H9 (cell line): Measurements from ENCODE around the gene HEATR3. TPM values are rescaled to one million over a fixed set of nuclear protein-coding genes. Genes with fewer than 3 reads are reported as not detected.
A peak's percentile ranks its signal among the peaks of the same experiment; 100 is the strongest.

Experiments
- DNase-seq: peaks from one replicate; pipeline ENCODE4 v3.0.0-alpha.2; 2017
- H2AFZ ChIP-seq: one replicate; pipeline ENCODE4 v1.6.1; 2013; ENCODE audit warnings: mild to moderate bottlenecking, low read length, control low read depth, moderate library complexity
- H2AK5ac ChIP-seq: 2 replicates; pipeline ENCODE4 v1.6.1; 2013; ENCODE audit warnings: low read length, control low read depth, mixed read lengths; ENCODE audit not compliant: insufficient read length
- H2BK120ac ChIP-seq: one replicate; pipeline ENCODE4 v1.6.1; 2013; ENCODE audit warnings: low read depth, mild to moderate bottlenecking, low read length, control low read depth, inconsistent platforms; ENCODE audit not compliant: poor library complexity, severe bottlenecking
- H2BK12ac ChIP-seq: 2 replicates; pipeline ENCODE4 v1.6.1; 2013; ENCODE audit warnings: low read length, control low read depth, mixed read lengths, low read depth; ENCODE audit not compliant: insufficient read length
- H2BK15ac ChIP-seq: 2 replicates; pipeline ENCODE4 v1.6.1; 2013; ENCODE audit warnings: low read depth, low read length, control low read depth
- H2BK20ac ChIP-seq: one replicate; pipeline ENCODE4 v1.6.1; 2013; ENCODE audit warnings: low read depth, mild to moderate bottlenecking, low read length, control low read depth, inconsistent platforms; ENCODE audit not compliant: poor library complexity, severe bottlenecking
- H2BK5ac ChIP-seq: 2 replicates; pipeline ENCODE4 v1.6.1; 2013; ENCODE audit warnings: low read length, control low read depth, mixed read lengths; ENCODE audit not compliant: insufficient read length
- H3K14ac ChIP-seq: 2 replicates; pipeline ENCODE4 v1.6.1; 2013; ENCODE audit warnings: low read length, control low read depth; ENCODE audit not compliant: insufficient read depth
- H3K18ac ChIP-seq: 2 replicates; pipeline ENCODE4 v1.6.1; 2013; ENCODE audit warnings: low read depth, mild to moderate bottlenecking, mixed read lengths, low read length, control low read depth; ENCODE audit not compliant: insufficient read length
- H3K23ac ChIP-seq: 2 replicates; pipeline ENCODE4 v1.6.1; 2013; ENCODE audit warnings: low read length, control low read depth, mixed read lengths, low read depth; ENCODE audit not compliant: insufficient read length
- H3K23me2 ChIP-seq: 2 replicates; pipeline ENCODE4 v1.6.1; 2013; ENCODE audit warnings: low read depth, mild to moderate bottlenecking, mixed read lengths, low read length, control low read depth; ENCODE audit not compliant: insufficient read length, poor library complexity, severe bottlenecking
- H3K27ac ChIP-seq: 2 replicates; pipeline ENCODE4 v1.5.1; 2013; ENCODE audit warnings: low read length, control low read depth, mixed read lengths, low read depth; ENCODE audit not compliant: insufficient read length
- H3K27me3 ChIP-seq: 2 replicates; pipeline ENCODE4 v1.6.1; 2013; ENCODE audit warnings: low read length, control low read depth, inconsistent platforms; ENCODE audit not compliant: insufficient read depth
- H3K4ac ChIP-seq: 2 replicates; pipeline ENCODE4 v1.6.1; 2013; ENCODE audit warnings: low read depth, mild to moderate bottlenecking, control low read depth, inconsistent platforms, low read length, moderate library complexity
- H3K4me1 ChIP-seq: 2 replicates; pipeline ENCODE4 v1.6.1; 2013; ENCODE audit warnings: low read length, control low read depth, inconsistent platforms; ENCODE audit not compliant: insufficient read depth
- H3K4me2 ChIP-seq: 2 replicates; pipeline ENCODE4 v1.6.1; 2013; ENCODE audit warnings: low read length, control low read depth, mixed read lengths; ENCODE audit not compliant: insufficient read length, insufficient read depth
- H3K56ac ChIP-seq: 2 replicates; pipeline ENCODE4 v1.6.1; 2013; ENCODE audit warnings: low read depth, mild to moderate bottlenecking, mixed read lengths, low read length, control low read depth; ENCODE audit not compliant: insufficient read length
- H3K79me1 ChIP-seq: 2 replicates; pipeline ENCODE4 v1.6.1; 2013; ENCODE audit warnings: low read depth, mild to moderate bottlenecking, moderate library complexity, low read length, control low read depth, inconsistent platforms; ENCODE audit not compliant: insufficient read depth, poor library complexity, severe bottlenecking
- H3K79me2 ChIP-seq: 2 replicates; pipeline ENCODE4 v1.6.1; 2013; ENCODE audit warnings: low read length, control low read depth, inconsistent platforms; ENCODE audit not compliant: insufficient read depth
- H3K9ac ChIP-seq: 2 replicates; pipeline ENCODE4 v1.6.1; 2013; ENCODE audit warnings: low read length, control low read depth, mixed read lengths; ENCODE audit not compliant: insufficient read length; ENCODE audit errors: extremely low read depth
- H3K9me3 ChIP-seq: one replicate; pipeline ENCODE4 v1.6.1; 2013; ENCODE audit warnings: low read depth, low read length, inconsistent platforms; ENCODE audit not compliant: control insufficient read depth
- H3T11ph ChIP-seq: one replicate; pipeline ENCODE4 v1.6.1; 2013; ENCODE audit warnings: mild to moderate bottlenecking, low read length, control low read depth, inconsistent platforms
- H4K20me1 ChIP-seq: one replicate; pipeline ENCODE4 v1.6.1; 2013; ENCODE audit not compliant: control insufficient read depth, insufficient read length, insufficient read depth
- H4K5ac ChIP-seq: 2 replicates; pipeline ENCODE4 v1.6.1; 2013; ENCODE audit warnings: low read depth, mild to moderate bottlenecking, mixed read lengths, low read length, control low read depth; ENCODE audit not compliant: insufficient read length
- H4K8ac ChIP-seq: replicated peaks from 2 replicates; pipeline ENCODE4 v1.6.1; 2013; ENCODE audit warnings: low read length, control low read depth, mixed read lengths, low read depth; ENCODE audit not compliant: insufficient read length
- H4K91ac ChIP-seq: 2 replicates; pipeline ENCODE4 v1.6.1; 2013; ENCODE audit warnings: low read depth, mild to moderate bottlenecking, moderate library complexity, mixed read lengths, low read length, control low read depth; ENCODE audit not compliant: insufficient read length
- H3K27ac Mint-ChIP-seq, 3 experiments: 2 replicates in 2 of 3; 3 replicates in 1 of 3; pipeline ENCODE4 v1.8.0; 2020 to 2021; ENCODE audit warnings: mixed read lengths in 3 of 3, mild to moderate bottlenecking in 1 of 3, moderate library complexity in 1 of 3
- H3K27me3 Mint-ChIP-seq: 2 replicates; pipeline ENCODE4 v1.8.0; 2021; ENCODE audit warnings: low read depth, mild to moderate bottlenecking, moderate library complexity, mixed read lengths
- H3K36me3 Mint-ChIP-seq, 3 experiments: 2 replicates in 2 of 3; 3 replicates in 1 of 3; pipeline ENCODE4 v1.8.0; 2020 to 2021; ENCODE audit warnings: low read depth in 3 of 3, mixed read lengths in 3 of 3; ENCODE audit not compliant: insufficient read depth in 1 of 3
- H3K4me1 Mint-ChIP-seq, 2 experiments: 2 replicates each; pipeline ENCODE4 v1.8.0; 2020; ENCODE audit warnings: mixed read lengths in 2 of 2
- H3K4me3 Mint-ChIP-seq, 2 experiments: 2 replicates in 1 of 2; 3 replicates in 1 of 2; pipeline ENCODE4 v1.8.0; 2020 to 2021; ENCODE audit warnings: mild to moderate bottlenecking in 2 of 2, mixed read lengths in 2 of 2, moderate library complexity in 1 of 2
- H3K9me3 Mint-ChIP-seq, 2 experiments: 2 replicates in 1 of 2; 3 replicates in 1 of 2; pipeline ENCODE4 v1.8.0; 2020; ENCODE audit warnings: mild to moderate bottlenecking in 2 of 2, mixed read lengths in 2 of 2, moderate library complexity in 1 of 2
- WGBS: extraction: QIAGEN DNeasy Blood & Tissue Kit; methylation state at CpG from one replicate; pipeline ENCODE4 v1.1.7; 2013; ENCODE audit warnings: missing lambda C conversion rate, low lambda C conversion rate, mixed read lengths; ENCODE audit not compliant: insufficient read length; ENCODE audit errors: extremely low coverage; 5-methylcytosine and 5-hydroxymethylcytosine counted together
- total RNA-seq: library from RNA; stranded (reverse); gene quantifications from 2 replicates; pipeline ENCODE4 v1.2.1, GENCODE V29; 2021
- TF ChIP-seq, protein P1 (sequence below): fragments of 200-600 bp; sonication (generic); conservative IDR thresholded peaks from 3 replicates; pipeline ENCODE4 v1.8.0; 2021; ENCODE audit warnings: antibody characterized with exemption, mild to moderate bottlenecking

Gene HEATR3
- total RNA-seq, 1 experiment from 2014 or later = 26.5 TPM

DNA sequence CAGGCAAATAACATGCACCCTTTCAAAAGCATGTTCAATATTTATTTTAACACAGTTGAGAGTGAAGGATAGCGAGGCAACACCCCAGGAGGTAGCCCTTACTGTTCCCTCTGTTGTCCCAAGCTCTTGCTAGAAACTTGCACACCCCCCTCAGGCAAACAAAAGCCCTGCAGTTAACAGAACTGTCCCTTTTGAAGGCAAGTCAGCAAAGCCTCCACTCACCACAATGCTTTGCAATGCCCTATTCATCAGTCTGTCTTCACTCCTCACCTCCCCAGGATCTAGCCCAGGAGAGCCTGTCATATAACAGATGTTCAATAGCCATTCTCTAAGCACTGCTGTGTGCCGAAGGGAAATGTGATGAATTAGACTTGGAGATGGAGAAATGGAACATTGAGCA lies 44.2 kb upstream of the HEATR3 start:
- peaks cover 18 to 19% of the 10 kb centered on the region in 2 experiments for H3K4me1 Mint-ChIP-seq
- no CpG with 5 or more reads among the region's 2 CpGs for WGBS
- Histone ChIP-seq H3K9ac (no peak overlapping the region), H2BK120ac (no peak overlapping the region), H3K27me3 (no peaks in the 10 kb centered on the region), H2BK20ac (no peak overlapping the region), H3K14ac (no peak overlapping the region), H2BK5ac (no peak overlapping the region), H3K27ac (no peak overlapping the region), H2AK5ac (no peak overlapping the region), H3K23ac (no peak overlapping the region), H3K23me2 (peaks cover 5% of the 10 kb centered on the region), H2BK12ac (no peak overlapping the region), H2BK15ac (no peak overlapping the region), H3K79me1 (no peaks in the 10 kb centered on the region), H3K4me1 (no peaks in the 10 kb centered on the region; the same call in 1 of the 2 replicates), H3K4ac (no peak overlapping the region), H3K79me2 (peaks cover 4% of the 10 kb centered on the region; the same call in 1 of the 2 replicates), H4K20me1 (no peaks in the 10 kb centered on the region), H3K56ac (no peak overlapping the region), H4K5ac (no peak overlapping the region), H4K91ac (no peak overlapping the region), H3K9me3 (no peaks in the 10 kb centered on the region), H2AFZ (no peak overlapping the region), H4K8ac (no peak overlapping the region), H3K18ac (no peak overlapping the region), H3T11ph (no peak overlapping the region), H3K4me2 (no peak overlapping the region)
- H3K27ac Mint-ChIP-seq = peak overlapping the region in 2 of 3 experiments; percentile 12 to 21; a peak in 2 of 7 replicates
- peak; percentile 65 for DNase-seq
- peak overlapping the region in 1 of 2 experiments; percentile 19; a peak in 1 of 5 replicates for H3K4me3 Mint-ChIP-seq
- no peaks in the 10 kb centered on the region for H3K36me3 Mint-ChIP-seq
- no peaks in the 10 kb centered on the region; the same call in 1 of the 2 replicates for H3K27me3 Mint-ChIP-seq
- TF ChIP-seq, protein P1, sequence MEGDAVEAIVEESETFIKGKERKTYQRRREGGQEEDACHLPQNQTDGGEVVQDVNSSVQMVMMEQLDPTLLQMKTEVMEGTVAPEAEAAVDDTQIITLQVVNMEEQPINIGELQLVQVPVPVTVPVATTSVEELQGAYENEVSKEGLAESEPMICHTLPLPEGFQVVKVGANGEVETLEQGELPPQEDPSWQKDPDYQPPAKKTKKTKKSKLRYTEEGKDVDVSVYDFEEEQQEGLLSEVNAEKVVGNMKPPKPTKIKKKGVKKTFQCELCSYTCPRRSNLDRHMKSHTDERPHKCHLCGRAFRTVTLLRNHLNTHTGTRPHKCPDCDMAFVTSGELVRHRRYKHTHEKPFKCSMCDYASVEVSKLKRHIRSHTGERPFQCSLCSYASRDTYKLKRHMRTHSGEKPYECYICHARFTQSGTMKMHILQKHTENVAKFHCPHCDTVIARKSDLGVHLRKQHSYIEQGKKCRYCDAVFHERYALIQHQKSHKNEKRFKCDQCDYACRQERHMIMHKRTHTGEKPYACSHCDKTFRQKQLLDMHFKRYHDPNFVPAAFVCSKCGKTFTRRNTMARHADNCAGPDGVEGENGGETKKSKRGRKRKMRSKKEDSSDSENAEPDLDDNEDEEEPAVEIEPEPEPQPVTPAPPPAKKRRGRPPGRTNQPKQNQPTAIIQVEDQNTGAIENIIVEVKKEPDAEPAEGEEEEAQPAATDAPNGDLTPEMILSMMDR = peak; percentile 46; the same call in 2 of the 3 replicates
- H3K9me3 Mint-ChIP-seq = no peaks in the 10 kb centered on the region
